ENCODE data around the gene RIPK3. TPM values are rescaled to one million over a fixed set of nuclear protein-coding genes. Genes with fewer than 3 reads are reported as not detected.
"Not testable (repeated sequence)": the region's sequence is repeated elsewhere in the genome, so short reads cannot be mapped to it uniquely, and the experiment has no call there.

Gene RIPK3
- total and polyA plus RNA-seq, 4 experiments from 2014 or later: 6.2 to 63.5 (median 39.8) TPM

- no peaks in the 10 kb centered on the region for H3K9me3 ChIP-seq (ENCODE audit: control insufficient read depth in 1 of 2, low read length in 2 of 2)
- H3K4me1 Mint-ChIP-seq: no peaks in the 10 kb centered on the region
- H3K36me3 Mint-ChIP-seq: no peaks in the 10 kb centered on the region
- no peak overlapping the region for H3K27ac Mint-ChIP-seq
- no peak overlapping the region for H3K4me3 ChIP-seq (ENCODE audit: low read length in 2 of 2)
- intact Hi-C loops (cut with micrococcal nuclease): no loop called here
- peaks cover 8% of the 10 kb centered on the region for H3K27me3 ChIP-seq (ENCODE audit: insufficient read depth, low read length)
- CTCF ChIA-PET (ENCODE audit: partially characterized antibody): interaction anchor here (0.7 kb wide), 1 partner anchor 120 kb away, joined by 3 read pairs; no protein-coding TSS in a partner anchor
- H3K27me3 Mint-ChIP-seq: peaks cover 29% of the 10 kb centered on the region in 2 donors
- POLR2A ChIA-PET (ENCODE audit: partially characterized antibody): no interaction called here
- H3K4me1 ChIP-seq (ENCODE audit: insufficient read depth, low read length): no peaks in the 10 kb centered on the region
- no peak for DNase-seq
- H3K4me3 Mint-ChIP-seq: no peak overlapping the region
- H3K27ac ChIP-seq (ENCODE audit: low read depth, low read length): no peak overlapping the region
- H3K36me3 ChIP-seq (ENCODE audit: insufficient read depth, low read length): no peaks in the 10 kb centered on the region
- peaks cover 0 to 6% (median 2%) of the 10 kb centered on the region in 8 donors for H3K9me3 Mint-ChIP-seq
These were observed 15.2 kb upstream of the RIPK3 start for GRCh38 chr14:24355009-24355408.

- H3K4me1 ChIP-seq (ENCODE audit: insufficient read depth, low read length); H3K36me3 ChIP-seq (ENCODE audit: insufficient read depth, low read length); intact Hi-C loops (cut with micrococcal nuclease); H3K9me3 Mint-ChIP-seq; H3K27ac Mint-ChIP-seq; H3K4me3 ChIP-seq (ENCODE audit: low read length in 2 of 2); H3K4me1 Mint-ChIP-seq; H3K36me3 Mint-ChIP-seq; DNase-seq; H3K4me3 Mint-ChIP-seq; H3K27me3 ChIP-seq (ENCODE audit: insufficient read depth, low read length); H3K27ac ChIP-seq (ENCODE audit: low read depth, low read length); H3K9me3 ChIP-seq (ENCODE audit: control insufficient read depth in 1 of 2, low read length in 2 of 2); POLR2A ChIA-PET (ENCODE audit: partially characterized antibody): not testable (repeated sequence)
- peaks cover 33 to 34% of the 10 kb centered on the region in 2 donors for H3K27me3 Mint-ChIP-seq
- CTCF ChIA-PET (ENCODE audit: partially characterized antibody): interaction anchor here (0.7 kb wide), 1 partner anchor 121 kb away, joined by 3 read pairs; no protein-coding TSS in a partner anchor
These were observed 14.7 kb upstream of the RIPK3 start for GRCh38 chr14:24354482-24354825.

- ChIA-PET POLR2A (ENCODE audit: partially characterized antibody) (interaction anchor here (0.6 kb wide), 1 partner anchor 76 kb away, joined by 3 read pairs; the partner anchor contains the start of genes CBLN3 and KHNYN), CTCF (ENCODE audit: partially characterized antibody) (interaction anchor here (1.3 kb wide), 1 partner anchor 77 kb away, joined by 3 read pairs; no protein-coding TSS in a partner anchor)
- Histone ChIP-seq H3K27me3 (ENCODE audit: insufficient read depth, low read length) (peaks cover 8% of the 10 kb centered on the region), H3K27ac (ENCODE audit: low read depth, low read length) (no peak overlapping the region), H3K36me3 (ENCODE audit: insufficient read depth, low read length) (no peaks in the 10 kb centered on the region), H3K4me1 (ENCODE audit: insufficient read depth, low read length) (no peaks in the 10 kb centered on the region), H3K9me3 (ENCODE audit: control insufficient read depth in 1 of 2, low read length in 2 of 2) (no peaks in the 10 kb centered on the region), H3K4me3 (ENCODE audit: low read length in 2 of 2) (no peak overlapping the region)
- no peak overlapping the region for H3K27ac Mint-ChIP-seq
- no peak overlapping the region for H3K4me3 Mint-ChIP-seq
- H3K4me1 Mint-ChIP-seq: no peaks in the 10 kb centered on the region
- intact Hi-C loops (cut with micrococcal nuclease): no loop called here
- DNase-seq: no peak
- peaks cover 34 to 36% of the 10 kb centered on the region in 2 donors for H3K27me3 Mint-ChIP-seq
- H3K9me3 Mint-ChIP-seq: no peaks in the 10 kb centered on the region
- H3K36me3 Mint-ChIP-seq: no peaks in the 10 kb centered on the region
These were observed 14.0 kb upstream of the RIPK3 start for GRCh38 chr14:24353559-24354481.

DNA sequence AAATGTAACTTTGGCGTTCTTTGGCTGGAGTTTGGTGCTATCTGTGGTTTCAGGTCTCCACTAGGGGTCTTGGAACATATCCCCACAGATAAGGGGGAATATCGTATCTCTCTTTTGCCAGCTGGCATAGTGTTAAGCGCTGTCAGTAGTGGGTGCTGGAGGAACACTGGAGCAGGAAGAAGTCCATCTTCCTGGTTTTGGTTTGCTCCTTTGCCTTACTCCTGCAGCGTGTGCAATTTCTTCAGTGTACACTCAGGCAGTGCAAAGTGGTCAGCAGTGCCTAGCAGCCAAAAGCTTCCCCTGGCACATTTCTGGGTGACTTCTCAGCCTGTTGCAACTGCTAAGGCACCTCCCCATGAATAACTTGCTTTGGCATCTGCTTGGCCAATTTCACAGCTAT, 11.7 kb upstream of the RIPK3 start:
- H3K36me3 Mint-ChIP-seq: no peaks in the 10 kb centered on the region
- Histone ChIP-seq H3K27ac (ENCODE audit: low read depth, low read length) (no peak overlapping the region), H3K36me3 (ENCODE audit: insufficient read depth, low read length) (no peaks in the 10 kb centered on the region), H3K9me3 (ENCODE audit: control insufficient read depth in 1 of 2, low read length in 2 of 2) (no peaks in the 10 kb centered on the region), H3K27me3 (ENCODE audit: insufficient read depth, low read length) (peaks cover 3% of the 10 kb centered on the region), H3K4me1 (ENCODE audit: insufficient read depth, low read length) (no peaks in the 10 kb centered on the region), H3K4me3 (ENCODE audit: low read length in 2 of 2) (no peak overlapping the region)
- POLR2A ChIA-PET (ENCODE audit: partially characterized antibody): no interaction called here
- CTCF ChIA-PET (ENCODE audit: partially characterized antibody): interaction anchor here (1.7 kb wide), 1 partner anchor 18 kb away, joined by 6 read pairs; no protein-coding TSS in a partner anchor
- intact Hi-C loops (cut with micrococcal nuclease): no loop called here
- DNase-seq: no peak
- no peaks in the 10 kb centered on the region for H3K9me3 Mint-ChIP-seq
- no peaks in the 10 kb centered on the region for H3K4me1 Mint-ChIP-seq
- H3K27ac Mint-ChIP-seq: no peak overlapping the region
- no peak overlapping the region for H3K4me3 Mint-ChIP-seq
- H3K27me3 Mint-ChIP-seq: peaks cover 34 to 37% of the 10 kb centered on the region in 2 donors

DNA sequence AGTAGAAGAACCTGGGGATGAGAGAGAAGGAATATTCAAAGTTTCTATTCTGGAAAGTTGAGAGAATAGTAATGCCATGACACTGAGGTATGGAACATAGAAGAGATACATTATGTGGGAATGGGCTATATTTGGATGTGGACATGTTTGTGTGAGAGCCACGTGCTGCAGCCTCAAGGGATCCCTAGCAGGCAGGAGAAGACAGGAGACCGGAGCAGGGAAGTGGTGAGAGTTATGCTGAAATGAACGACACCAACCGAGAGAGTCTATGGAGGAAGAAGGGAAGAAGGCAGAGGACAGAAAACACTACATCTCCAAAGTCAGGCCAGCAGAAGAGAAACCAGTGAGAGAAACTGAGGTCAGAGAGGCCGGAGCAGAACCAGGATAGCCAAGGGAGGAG, 10.0 kb upstream of the RIPK3 start:
- POLR2A ChIA-PET (ENCODE audit: partially characterized antibody): interaction anchor here (0.7 kb wide), 1 partner anchor 10 kb away, joined by 3 read pairs; the partner anchor contains the start of gene RIPK3
- CTCF ChIA-PET (ENCODE audit: partially characterized antibody): no interaction called here
- intact Hi-C loops (cut with micrococcal nuclease): no loop called here
- Histone ChIP-seq H3K27me3 (ENCODE audit: insufficient read depth, low read length) (peaks cover 3% of the 10 kb centered on the region), H3K27ac (ENCODE audit: low read depth, low read length) (no peak overlapping the region), H3K36me3 (ENCODE audit: insufficient read depth, low read length) (no peaks in the 10 kb centered on the region), H3K9me3 (ENCODE audit: control insufficient read depth in 1 of 2, low read length in 2 of 2) (no peaks in the 10 kb centered on the region), H3K4me3 (ENCODE audit: low read length in 2 of 2) (no peak overlapping the region), H3K4me1 (ENCODE audit: insufficient read depth, low read length) (no peaks in the 10 kb centered on the region)
- Mint-ChIP-seq H3K4me3 (no peak overlapping the region), H3K36me3 (no peaks in the 10 kb centered on the region), H3K4me1 (no peaks in the 10 kb centered on the region), H3K27ac (peak overlapping the region in 1 of 7 donors; percentile 26), H3K27me3 (peaks cover 39 to 46% of the 10 kb centered on the region in 2 donors), H3K9me3 (no peaks in the 10 kb centered on the region)
- DNase-seq: no peak

DNA sequence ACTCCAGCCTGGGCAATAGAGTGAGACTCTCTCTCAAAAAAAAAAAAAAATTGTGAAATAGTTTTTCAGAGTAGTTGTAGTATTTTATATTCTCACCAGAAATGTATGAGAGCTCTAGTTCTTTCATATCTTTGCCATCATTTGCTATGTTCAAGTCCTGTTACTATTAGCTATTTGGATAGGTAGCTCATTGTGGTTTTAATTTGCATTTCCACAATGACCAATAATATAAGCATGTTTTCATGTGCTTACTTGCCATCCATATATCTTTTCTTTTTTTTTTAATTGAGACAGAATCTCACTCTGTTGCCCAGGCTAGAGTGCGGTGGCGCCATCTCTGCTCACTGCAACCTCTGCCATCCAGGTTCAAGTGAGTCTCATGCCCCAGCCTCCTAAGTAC, 8.4 kb upstream of the RIPK3 start:
- peaks cover 3% of the 10 kb centered on the region for H3K27me3 ChIP-seq (ENCODE audit: insufficient read depth, low read length)
- H3K4me1 ChIP-seq (ENCODE audit: insufficient read depth, low read length): no peaks in the 10 kb centered on the region
- no peaks in the 10 kb centered on the region for H3K36me3 Mint-ChIP-seq
- no peak overlapping the region for H3K4me3 ChIP-seq (ENCODE audit: low read length in 2 of 2)
- no peaks in the 10 kb centered on the region for H3K36me3 ChIP-seq (ENCODE audit: insufficient read depth, low read length)
- ChIA-PET CTCF (ENCODE audit: partially characterized antibody) (interaction anchor here (0.7 to 5.7 kb wide), 5 partner anchors 10 to 41 kb away, joined by 3 to 46 read pairs (median 4); partner anchors contain the start of genes ADCY4 and CIDEB), POLR2A (ENCODE audit: partially characterized antibody) (interaction anchor here (0.6 kb wide), 1 partner anchor 19 kb away, joined by 5 read pairs; no protein-coding TSS in a partner anchor)
- H3K4me3 Mint-ChIP-seq: no peak overlapping the region
- no peak overlapping the region for H3K27ac Mint-ChIP-seq
- no peaks in the 10 kb centered on the region for H3K4me1 Mint-ChIP-seq
- intact Hi-C loops (cut with micrococcal nuclease): no loop called here
- peaks cover 35 to 49% of the 10 kb centered on the region in 2 donors for H3K27me3 Mint-ChIP-seq
- no peaks in the 10 kb centered on the region for H3K9me3 ChIP-seq (ENCODE audit: control insufficient read depth in 1 of 2, low read length in 2 of 2)
- DNase-seq: no peak
- H3K27ac ChIP-seq (ENCODE audit: low read depth, low read length): no peak overlapping the region
- no peaks in the 10 kb centered on the region for H3K9me3 Mint-ChIP-seq

DNA sequence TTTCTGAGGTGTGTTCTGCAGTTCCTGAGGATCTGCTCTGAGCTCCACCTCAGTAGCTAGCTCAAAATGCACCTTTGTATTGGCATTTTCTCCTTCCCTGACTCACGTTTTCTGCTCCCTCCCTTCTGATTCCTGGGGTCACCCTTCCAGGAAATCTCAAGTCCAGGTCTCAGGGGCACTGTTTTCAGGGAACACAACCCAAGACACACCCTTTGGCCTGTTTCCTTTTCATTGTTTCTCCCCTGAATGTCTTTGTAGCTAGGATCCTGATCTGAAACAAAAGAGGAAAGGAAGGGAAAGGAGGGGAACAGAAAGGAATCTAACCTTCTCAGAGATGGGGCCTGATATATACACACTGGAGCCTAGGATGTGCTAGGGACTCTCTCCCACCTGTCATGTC, 7.3 kb upstream of the RIPK3 start:
- no peaks in the 10 kb centered on the region for H3K36me3 Mint-ChIP-seq
- ChIA-PET POLR2A (ENCODE audit: partially characterized antibody) (interaction anchor here (1.2 kb wide), 1 partner anchor 83 kb away, joined by 4 read pairs; no protein-coding TSS in a partner anchor), CTCF (ENCODE audit: partially characterized antibody) (interaction anchor here (1.1 to 5.7 kb wide), 4 partner anchors 11 to 38 kb away, joined by 3 to 46 read pairs (median 4); partner anchors contain the start of gene ADCY4)
- DNase-seq: no peak
- no peaks in the 10 kb centered on the region for H3K9me3 Mint-ChIP-seq
- intact Hi-C loops (cut with micrococcal nuclease): no loop called here
- Histone ChIP-seq H3K9me3 (ENCODE audit: control insufficient read depth in 1 of 2, low read length in 2 of 2) (no peaks in the 10 kb centered on the region), H3K36me3 (ENCODE audit: insufficient read depth, low read length) (no peaks in the 10 kb centered on the region), H3K4me3 (ENCODE audit: low read length in 2 of 2) (no peak overlapping the region), H3K27ac (ENCODE audit: low read depth, low read length) (no peak overlapping the region), H3K4me1 (ENCODE audit: insufficient read depth, low read length) (no peaks in the 10 kb centered on the region), H3K27me3 (ENCODE audit: insufficient read depth, low read length) (peaks cover 3% of the 10 kb centered on the region)
- H3K4me1 Mint-ChIP-seq: no peaks in the 10 kb centered on the region
- H3K27ac Mint-ChIP-seq: no peak overlapping the region
- no peak overlapping the region for H3K4me3 Mint-ChIP-seq
- H3K27me3 Mint-ChIP-seq: peaks cover 32 to 44% of the 10 kb centered on the region in 2 donors

Measured in CD4-positive, alpha-beta memory T cell (primary cell).